Large intestine (tissue), 3 donors: ENCODE data around the gene STK36. TPM values are rescaled to one million over a fixed set of nuclear protein-coding genes. Genes with fewer than 3 reads are reported as not detected.

Experiments used
- DNase-seq, 2 donors: peaks; one replicate each; pipeline versions ENCODE4 v3.0.0 to v3.0.0-alpha.2; 2013
- H3K27ac ChIP-seq: one replicate; pipeline ENCODE4 v1.5.1; 2013; ENCODE audit warnings: low read length
- H3K27me3 ChIP-seq: 2 replicates; pipeline ENCODE4 v1.6.1; 2013; ENCODE audit warnings: low read length; ENCODE audit not compliant: control insufficient read depth, insufficient read depth
- H3K36me3 ChIP-seq: 2 replicates; pipeline ENCODE4 v1.6.1; 2013; ENCODE audit warnings: low read length; ENCODE audit not compliant: control insufficient read depth, insufficient read depth
- H3K4me1 ChIP-seq: one replicate; pipeline ENCODE4 v1.6.1; 2013; ENCODE audit warnings: low read length; ENCODE audit not compliant: control insufficient read depth, insufficient read depth
- H3K4me3 ChIP-seq: one replicate; pipeline ENCODE4 v1.5.1; 2013; ENCODE audit warnings: low read length
- H3K9me3 ChIP-seq: one replicate; pipeline ENCODE4 v1.6.1; 2013; ENCODE audit warnings: mild to moderate bottlenecking, low read depth, low read length, moderate library complexity; ENCODE audit not compliant: control insufficient read depth
- WGBS: methylation state at CpG from one replicate; pipeline ENCODE4 v1.1.5; 2013; ENCODE audit warnings: low lambda C conversion rate; ENCODE audit not compliant: insufficient coverage; 5-methylcytosine and 5-hydroxymethylcytosine counted together
- polyA plus RNA-seq: library from polyadenylated mRNA; unstranded; fragments of 120-200 nt; gene quantifications from one replicate; pipeline ENCODE4 v1.2.1, GENCODE V29; 2013

The STK36 gene
- polyA plus RNA-seq, 1 donor, result 44.6 TPM

GRCh38 chr2:218642786-218643185 is 29.1 kb upstream of the STK36 start:
- DNase-seq, result no peak
- H3K36me3 ChIP-seq, result peaks cover 74% of the 10 kb centered on the region
- peaks cover 22% of the 10 kb centered on the region for H3K4me1 ChIP-seq
- H3K27ac ChIP-seq, result no peak overlapping the region
- H3K4me3 ChIP-seq, result no peak overlapping the region
- no peaks in the 10 kb centered on the region for H3K27me3 ChIP-seq
- no CpG with 5 or more reads among the region's 17 CpGs for WGBS
- H3K9me3 ChIP-seq, result no peaks in the 10 kb centered on the region

- Histone ChIP-seq H3K4me1 (peaks cover 22% of the 10 kb centered on the region), H3K27ac (no peak overlapping the region), H3K36me3 (peaks cover 74% of the 10 kb centered on the region), H3K9me3 (no peaks in the 10 kb centered on the region), H3K27me3 (no peaks in the 10 kb centered on the region), H3K4me3 (no peak overlapping the region)
- no CpG with 5 or more reads among the region's 10 CpGs for WGBS
- DNase-seq, result no peak
Measured at GRCh38 chr2:218643751-218644310, 28.1 kb upstream of the STK36 start.

GRCh38 chr2:218644721-218645120 is 27.2 kb upstream of the STK36 start:
- Histone ChIP-seq H3K36me3 (peaks cover 76% of the 10 kb centered on the region), H3K27me3 (no peaks in the 10 kb centered on the region), H3K9me3 (no peaks in the 10 kb centered on the region), H3K4me3 (no peak overlapping the region), H3K27ac (peak overlapping the region; percentile 78), H3K4me1 (peaks cover 22% of the 10 kb centered on the region)
- no peak for DNase-seq
- no CpG with 5 or more reads among the region's 11 CpGs for WGBS

GRCh38 chr2:218645126-218645525 is 26.8 kb upstream of the STK36 start:
- peak overlapping the region; percentile 78 for H3K27ac ChIP-seq
- no peaks in the 10 kb centered on the region for H3K9me3 ChIP-seq
- no peak overlapping the region for H3K4me3 ChIP-seq
- H3K36me3 ChIP-seq, result peaks cover 78% of the 10 kb centered on the region
- H3K4me1 ChIP-seq, result peaks cover 22% of the 10 kb centered on the region
- peak; percentile 56 to 83 for DNase-seq
- WGBS, result 0% methylated on average over 1 of the region's 1 CpG
- H3K27me3 ChIP-seq, result no peaks in the 10 kb centered on the region

GRCh38 chr2:218648088-218648786 is 23.6 kb upstream of the STK36 start:
- Histone ChIP-seq H3K4me3 (no peak overlapping the region), H3K27me3 (no peaks in the 10 kb centered on the region), H3K4me1 (peaks cover 22% of the 10 kb centered on the region), H3K36me3 (peaks cover 76% of the 10 kb centered on the region), H3K9me3 (no peaks in the 10 kb centered on the region), H3K27ac (no peak overlapping the region)
- DNase-seq, result peak; percentile 28 to 39
- WGBS, result 0% methylated on average over 1 of the region's 9 CpGs

- WGBS, result no CpG with 5 or more reads among the region's 11 CpGs
- H3K9me3 ChIP-seq, result no peaks in the 10 kb centered on the region
- no peaks in the 10 kb centered on the region for H3K27me3 ChIP-seq
- no peak overlapping the region for H3K27ac ChIP-seq
- peaks cover 75% of the 10 kb centered on the region for H3K36me3 ChIP-seq
- no peak overlapping the region for H3K4me3 ChIP-seq
- no peak for DNase-seq
- H3K4me1 ChIP-seq, result peaks cover 22% of the 10 kb centered on the region
Measured at GRCh38 chr2:218648787-218649100, 23.1 kb upstream of the STK36 start.

- WGBS, result no CpG with 5 or more reads among the region's 2 CpGs
- no peak overlapping the region for H3K4me3 ChIP-seq
- no peak overlapping the region for H3K27ac ChIP-seq
- no peak for DNase-seq
- H3K9me3 ChIP-seq, result no peaks in the 10 kb centered on the region
- peaks cover 44% of the 10 kb centered on the region for H3K36me3 ChIP-seq
- H3K27me3 ChIP-seq, result no peaks in the 10 kb centered on the region
- H3K4me1 ChIP-seq, result no peaks in the 10 kb centered on the region
Measured at GRCh38 chr2:218655751-218656150, 16.1 kb upstream of the STK36 start.

GRCh38 chr2:218658671-218659257 is 13.1 kb upstream of the STK36 start:
- H3K9me3 ChIP-seq, result no peaks in the 10 kb centered on the region
- peak overlapping the region; percentile 68 for H3K27ac ChIP-seq
- no peaks in the 10 kb centered on the region for H3K4me1 ChIP-seq
- peak overlapping the region; percentile 85 for H3K4me3 ChIP-seq
- no peaks in the 10 kb centered on the region for H3K27me3 ChIP-seq
- peak; percentile 35 to 73 for DNase-seq
- peaks cover 44% of the 10 kb centered on the region for H3K36me3 ChIP-seq
- no CpG with 5 or more reads among the region's 27 CpGs for WGBS

- no peaks in the 10 kb centered on the region for H3K27me3 ChIP-seq
- peak; percentile 83 to 95 for DNase-seq
- H3K4me3 ChIP-seq, result peak within 1 kb of the TSS; percentile 85
- H3K27ac ChIP-seq, result peak within 1 kb of the TSS; percentile 68
- H3K4me1 ChIP-seq, result no peaks in the 10 kb centered on the region
- H3K36me3 ChIP-seq, result peaks cover 48% of the 10 kb centered on the region
- WGBS, result no CpG with 5 or more reads among the region's 49 CpGs
- no peaks in the 10 kb centered on the region for H3K9me3 ChIP-seq
Measured at GRCh38 chr2:218659258-218659987, 12.5 kb upstream of the STK36 start, which contains the start of the genes BCS1L and ZNF142. BCS1L (plus strand) TSS chr2:218659683; CDS start chr2:218660988, 1,305 bp downstream. ZNF142 (minus strand) TSS chr2:218659623; CDS start chr2:218656429, 3,194 bp downstream.

GRCh38 chr2:218659988-218660358 is 11.9 kb upstream of the STK36 start:
- peak overlapping the region; percentile 85 for H3K4me3 ChIP-seq
- WGBS, result 30% methylated on average over 2 of the region's 8 CpGs
- no peaks in the 10 kb centered on the region for H3K4me1 ChIP-seq
- H3K9me3 ChIP-seq, result no peaks in the 10 kb centered on the region
- no peaks in the 10 kb centered on the region for H3K27me3 ChIP-seq
- peak overlapping the region; percentile 3 for H3K27ac ChIP-seq
- no peak for DNase-seq
- peaks cover 50% of the 10 kb centered on the region for H3K36me3 ChIP-seq
